LHCN-M2 (cell line): ENCODE data around the gene SLC22A15. TPM values are rescaled to one million over a fixed set of nuclear protein-coding genes. Genes with fewer than 3 reads are reported as not detected.
"Not testable (repeated sequence)": the region's sequence is repeated elsewhere in the genome, so short reads cannot be mapped to it uniquely, and the experiment has no call there.

Experiments used
- DNase-seq: peaks from one replicate; pipeline ENCODE4 v3.0.0-alpha.2; 2012; ENCODE audit warnings: low read depth
- total RNA-seq: library from RNA; depleted of rRNA; stranded (reverse); fragments of >200 nt; gene quantifications from 2 replicates; pipeline ENCODE4 v1.2.3, GENCODE V29; 2014

SLC22A15 gene
- total RNA-seq, 1 experiment from 2014 or later = 4.6 TPM

DNA sequence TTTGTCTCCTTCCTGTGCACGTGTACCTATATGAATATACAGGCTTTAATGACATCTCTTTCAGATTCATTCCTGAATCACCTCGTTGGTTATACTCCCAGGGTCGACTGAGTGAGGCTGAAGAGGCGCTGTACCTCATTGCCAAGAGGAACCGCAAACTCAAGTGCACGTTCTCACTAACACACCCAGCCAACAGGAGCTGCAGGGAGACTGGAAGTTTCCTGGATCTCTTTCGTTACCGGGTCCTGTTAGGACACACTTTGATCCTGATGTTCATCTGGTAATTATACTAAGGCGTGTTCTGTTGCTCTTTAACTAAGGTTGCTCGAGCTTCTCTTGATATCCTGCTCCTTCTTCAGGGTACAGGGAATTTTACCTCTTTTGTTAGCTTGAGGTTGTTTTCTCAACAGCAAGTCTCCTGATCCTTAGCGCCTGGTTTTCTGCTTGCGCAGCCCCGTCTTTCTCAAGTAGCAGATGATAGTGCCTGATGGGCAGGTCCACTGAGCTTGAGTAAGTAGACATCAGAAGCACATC is 55.1 kb downstream of the SLC22A15 start:
- DNase-seq = no peak

DNA sequence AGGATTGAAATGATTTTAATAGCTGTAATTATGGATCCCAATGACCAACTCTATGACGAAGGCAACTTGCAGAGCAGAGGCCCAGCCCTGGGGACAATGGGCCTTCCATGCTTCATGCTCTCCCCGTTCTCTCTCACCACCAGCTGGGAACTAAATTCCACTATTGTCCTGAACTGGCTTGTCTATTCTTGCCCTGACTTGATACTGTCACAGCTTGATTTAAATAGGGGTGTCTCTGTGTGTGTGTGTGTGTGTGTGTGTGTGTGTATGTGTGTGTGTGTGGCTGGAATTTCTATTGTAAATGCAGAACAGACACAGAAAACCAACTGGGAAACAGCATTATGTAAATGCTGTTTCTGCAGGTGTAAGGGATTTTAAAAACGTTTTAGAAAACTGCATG is 57.0 kb downstream of the SLC22A15 start:
- DNase-seq = no peak

DNA sequence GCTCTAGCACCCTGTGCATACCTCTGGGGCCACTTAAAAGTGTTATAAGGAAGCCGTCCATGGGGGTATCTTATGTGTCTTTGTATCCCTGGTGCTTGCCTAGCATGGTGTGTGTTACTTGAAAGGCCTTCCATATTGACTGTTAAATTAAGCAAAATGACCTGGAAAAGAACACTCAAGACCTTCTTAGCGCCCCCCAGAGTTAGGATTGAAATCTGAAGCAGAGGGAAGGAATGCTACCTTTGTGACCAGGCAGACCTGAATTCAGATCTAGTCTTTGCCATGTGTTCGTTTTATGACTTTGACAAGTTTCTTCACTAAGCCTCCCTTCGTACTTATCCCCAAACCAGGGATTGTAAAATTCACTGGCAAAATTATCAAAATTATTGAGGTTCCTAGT is 59.9 kb downstream of the SLC22A15 start:
- no peak for DNase-seq

DNA sequence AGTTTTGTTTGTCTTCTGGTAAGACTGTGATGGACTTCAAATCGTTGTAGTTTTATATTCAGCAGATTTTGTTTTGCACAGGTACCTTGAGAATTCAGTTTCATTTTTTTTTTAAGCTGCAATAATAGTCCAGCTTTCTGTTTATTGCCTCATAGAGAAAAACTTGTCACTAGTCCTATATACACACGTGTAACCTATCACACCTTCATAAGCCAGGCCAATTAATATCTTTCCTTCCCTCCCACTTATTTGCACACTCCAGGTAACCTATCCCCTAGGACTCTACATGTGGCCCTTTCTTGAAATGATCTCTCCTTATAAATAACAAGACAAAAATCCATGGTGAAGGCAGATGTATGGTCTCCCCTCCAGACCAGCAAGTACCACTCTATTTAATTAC is 62.4 kb downstream of the SLC22A15 start:
- no peak for DNase-seq

DNA sequence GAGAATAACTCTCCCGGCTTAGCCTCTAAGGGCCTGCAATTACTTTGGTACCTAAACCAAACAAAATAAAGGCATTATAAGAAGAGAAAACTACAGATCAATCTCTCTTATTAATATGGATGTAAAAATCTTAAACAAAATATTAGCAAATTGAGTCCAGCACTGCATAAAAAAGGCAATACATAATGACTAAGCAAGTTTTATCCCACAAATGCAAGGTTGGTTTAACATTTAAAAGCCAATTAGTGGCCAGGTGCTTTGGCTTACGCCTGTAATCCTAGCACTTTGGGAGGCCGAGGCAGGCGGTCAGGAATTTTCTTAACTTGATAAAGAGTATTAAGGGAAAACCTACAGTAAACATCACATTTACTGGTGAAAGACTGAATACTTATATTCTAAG is 67.8 kb downstream of the SLC22A15 start:
- no peak for DNase-seq

DNA sequence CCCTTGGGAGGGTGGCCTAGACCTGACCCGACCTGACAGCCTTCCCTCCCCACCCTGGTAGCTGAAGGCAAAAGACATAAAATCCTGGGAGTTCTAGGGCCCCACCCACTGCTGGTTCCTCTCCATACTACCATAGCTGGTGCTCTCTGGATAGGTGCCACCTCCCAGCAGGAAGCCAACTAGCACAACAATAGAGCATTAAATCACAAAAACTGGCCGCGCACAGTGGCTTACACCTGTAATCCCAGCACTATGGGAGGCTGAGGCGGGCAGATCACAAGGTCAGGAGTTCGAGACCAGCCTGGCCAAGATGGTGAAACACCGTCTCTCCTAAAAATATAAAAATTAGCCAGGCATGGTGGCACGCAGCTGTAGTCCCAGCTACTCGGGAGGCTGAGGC is 70.6 kb downstream of the SLC22A15 start:
- not testable (repeated sequence) for DNase-seq

DNA sequence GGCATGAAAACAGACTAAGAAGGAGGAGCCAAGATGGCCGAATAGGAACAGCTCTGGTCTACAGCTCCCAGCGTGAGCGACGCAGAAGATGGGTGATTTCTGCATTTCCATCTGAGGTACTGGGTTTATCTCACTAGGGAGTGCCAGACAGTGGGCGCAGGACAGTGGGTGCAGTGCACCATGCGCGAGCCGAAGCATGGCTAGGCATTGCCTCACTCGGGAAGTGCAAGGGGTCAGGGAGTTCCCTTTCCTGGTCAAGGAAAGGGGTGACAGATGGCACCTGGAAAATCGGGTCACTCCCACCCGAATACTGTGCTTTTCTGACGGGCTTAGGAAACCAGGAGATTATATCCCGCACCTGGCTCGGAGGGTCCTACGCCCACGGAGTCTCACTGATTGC is 75.6 kb downstream of the SLC22A15 start:
- DNase-seq = not testable (repeated sequence)

DNA sequence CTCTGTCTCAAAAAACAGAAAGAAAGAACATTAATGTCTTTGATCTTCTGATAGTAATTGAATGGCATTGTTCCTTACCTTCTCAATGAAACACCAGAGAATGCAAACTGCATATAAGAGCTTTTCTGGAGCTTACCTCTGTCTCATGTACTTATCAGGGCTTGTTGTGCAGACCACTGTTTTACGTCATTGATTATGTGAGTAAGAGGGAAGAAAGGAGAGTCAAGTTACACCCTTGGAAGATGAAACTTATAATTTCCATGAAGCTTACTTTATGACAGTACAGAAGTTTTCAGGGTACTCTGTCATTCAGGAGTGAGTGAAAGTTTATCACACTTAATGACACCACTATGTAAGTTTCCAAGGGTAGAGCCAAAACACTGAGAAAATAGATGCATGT is 85.9 kb downstream of the SLC22A15 start:
- no peak for DNase-seq

DNA sequence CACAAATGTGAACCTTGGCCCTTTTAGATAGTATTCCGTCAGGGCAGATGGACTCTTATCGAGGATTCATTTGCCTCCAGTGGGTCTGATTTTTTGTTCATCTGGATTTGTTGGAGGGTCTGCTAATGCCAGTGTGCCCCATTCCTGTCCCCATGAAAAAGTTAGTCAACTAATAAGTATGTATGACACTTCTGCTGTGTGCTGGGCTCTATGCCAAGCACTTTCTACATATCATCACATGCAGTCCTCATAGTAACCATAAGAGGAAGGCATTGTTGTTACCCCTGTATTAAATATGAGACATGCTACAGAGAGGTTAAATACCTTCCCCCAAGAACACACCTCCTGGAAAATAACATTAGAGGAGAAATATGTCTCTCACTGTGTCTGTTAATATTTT is 88.3 kb downstream of the SLC22A15 start:
- DNase-seq = peak; percentile 56

DNA sequence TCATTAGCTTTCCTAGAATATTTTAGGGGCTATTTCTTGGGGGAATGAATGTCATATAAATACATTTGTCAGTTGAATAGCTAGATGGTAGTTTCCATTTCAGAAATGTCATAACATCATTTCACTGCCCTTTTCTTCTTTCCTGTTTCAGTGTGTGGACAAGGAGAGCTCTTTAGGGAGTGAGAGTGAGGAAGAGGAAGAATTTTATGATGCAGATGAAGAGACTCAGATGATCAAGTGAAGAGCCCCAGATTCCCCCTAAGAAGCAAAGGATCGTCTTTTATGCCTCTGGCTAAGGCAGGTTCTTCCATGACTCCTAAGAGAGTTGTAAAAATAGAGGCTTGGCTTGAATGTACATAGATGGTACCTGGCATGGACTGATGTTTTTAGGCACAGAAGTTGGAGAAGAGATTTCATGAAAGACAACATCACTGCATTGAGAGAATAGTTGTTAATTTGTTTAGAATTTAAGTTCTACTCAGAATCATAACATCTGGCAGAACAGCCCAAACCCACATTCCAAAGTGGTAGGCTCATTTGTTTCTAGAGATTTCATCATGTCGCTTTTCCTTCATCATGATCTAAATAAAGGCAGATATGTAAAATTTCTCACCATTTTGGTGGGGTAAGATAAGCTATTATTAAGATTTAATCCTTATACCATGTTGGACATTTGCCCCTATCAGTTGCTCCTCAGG is 90.7 kb downstream of the SLC22A15 start:
- DNase-seq = peak; percentile 86

DNA sequence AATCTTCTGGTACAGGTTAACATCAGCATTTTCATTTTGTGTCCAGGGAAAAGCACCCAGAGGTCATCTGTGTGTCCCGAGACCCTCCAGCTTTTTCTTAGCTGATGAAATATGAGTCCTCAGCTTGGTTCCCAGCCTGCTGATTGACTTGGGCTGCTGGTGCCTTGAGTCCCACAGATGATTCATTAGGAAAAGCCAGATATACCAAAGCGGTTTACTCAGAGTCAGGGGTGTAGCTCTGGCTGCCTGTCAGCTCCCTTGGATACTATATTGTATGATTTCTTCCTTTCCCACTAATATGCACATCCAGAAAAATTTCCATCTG is 91.2 kb downstream of the SLC22A15 start:
- DNase-seq = peak; percentile 99

DNA sequence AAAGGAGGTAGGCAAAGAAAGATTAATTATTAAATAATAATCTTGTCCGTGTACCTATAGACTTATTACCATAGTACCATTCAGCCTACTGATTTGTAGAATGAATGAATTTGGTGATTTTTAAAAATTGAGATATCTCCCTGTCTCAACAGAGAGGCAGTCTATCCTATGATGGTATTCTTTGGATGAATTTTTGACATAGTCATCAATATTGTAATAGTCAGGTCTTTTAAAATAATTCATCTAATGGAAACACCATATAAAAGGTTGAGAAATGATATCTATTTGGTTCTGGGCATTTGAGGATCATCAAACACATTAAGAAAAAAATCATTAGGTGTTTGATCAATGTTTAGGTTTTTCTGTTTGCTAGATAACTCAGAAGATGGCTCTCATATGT is 99.3 kb downstream of the SLC22A15 start:
- DNase-seq = no peak

DNA sequence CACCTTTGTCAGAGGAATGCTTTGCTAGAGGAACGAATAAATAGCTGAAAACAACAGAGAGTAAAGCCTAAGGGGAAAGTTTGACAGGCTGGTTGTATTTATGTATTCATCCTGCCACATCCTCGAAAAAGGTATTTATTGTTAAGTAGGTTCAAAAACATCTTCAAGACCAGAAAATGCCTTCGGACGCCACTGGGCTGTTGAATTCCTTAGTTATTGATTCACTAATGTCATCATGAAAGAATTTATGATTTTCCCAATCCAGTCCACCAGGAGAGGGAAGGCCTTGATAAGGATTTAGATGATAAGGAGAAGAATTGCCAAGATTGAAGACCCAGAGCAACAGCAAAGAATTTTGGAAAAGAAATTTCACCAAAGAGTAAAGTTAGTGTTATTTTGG is 99.7 kb downstream of the SLC22A15 start:
- DNase-seq = no peak

DNA sequence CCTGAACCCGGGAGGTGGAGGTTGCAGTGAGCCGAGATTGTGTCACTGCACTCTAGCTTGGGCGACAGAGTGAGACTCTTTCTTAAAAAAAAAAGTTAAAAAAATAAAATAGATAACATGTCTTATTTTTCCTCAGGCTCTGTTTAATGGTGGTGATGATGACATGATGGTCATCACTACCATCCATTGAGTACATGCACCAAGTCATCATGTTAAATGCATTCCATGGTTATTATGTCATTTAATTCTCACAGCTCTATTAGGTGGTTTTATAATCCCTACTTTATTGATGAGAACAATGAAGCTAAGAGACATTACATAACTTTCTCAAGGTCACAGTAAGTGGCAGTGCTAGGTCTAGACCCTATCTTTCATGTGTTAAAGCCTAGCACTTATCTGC is 100.5 kb downstream of the SLC22A15 start:
- no peak for DNase-seq

DNA sequence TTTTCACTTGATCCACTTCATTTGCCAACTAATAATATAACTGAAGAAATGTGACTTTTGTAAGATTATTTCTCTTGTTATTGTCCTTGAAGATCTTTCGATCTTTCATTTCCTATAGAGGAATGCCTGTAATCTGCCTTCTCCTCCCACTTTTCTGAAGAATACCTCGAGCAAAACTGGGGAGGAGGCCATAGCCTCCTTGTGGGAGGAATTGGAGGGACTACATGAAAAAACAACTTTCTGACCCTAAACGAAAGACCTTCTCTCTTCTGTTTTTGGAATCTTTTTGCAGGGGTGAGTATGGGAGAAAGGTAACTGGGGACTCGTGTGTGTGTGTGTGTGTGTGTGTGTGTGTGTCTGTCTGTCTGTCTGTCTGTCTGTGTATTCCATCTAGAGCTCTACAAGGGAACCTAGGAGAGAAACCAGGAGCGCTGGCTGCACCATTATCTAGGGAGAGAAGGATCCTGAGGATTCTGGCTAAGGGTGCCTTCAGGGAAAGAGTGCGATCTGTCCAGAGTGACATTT is 102.4 kb downstream of the SLC22A15 start:
- DNase-seq = no peak

DNA sequence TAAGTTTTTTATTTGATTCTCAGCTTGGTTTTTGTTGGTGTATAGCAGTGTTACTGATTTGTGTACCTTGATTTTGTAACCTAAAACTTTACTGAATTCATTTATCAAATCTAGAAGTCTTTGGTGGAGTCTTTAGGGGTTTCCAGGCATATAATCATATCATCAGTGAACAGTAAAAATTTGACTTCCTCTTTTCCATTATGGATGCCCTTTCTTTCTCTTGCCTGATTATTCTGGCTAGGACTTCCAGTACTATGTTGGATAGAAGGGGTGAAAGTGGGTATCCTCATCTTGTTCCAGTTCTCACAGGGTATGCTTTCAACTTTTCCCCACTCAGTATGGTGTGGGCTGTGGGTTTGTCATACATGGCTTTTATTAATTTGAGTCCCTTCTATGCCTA is 111.3 kb downstream of the SLC22A15 start:
- DNase-seq = no peak

DNA sequence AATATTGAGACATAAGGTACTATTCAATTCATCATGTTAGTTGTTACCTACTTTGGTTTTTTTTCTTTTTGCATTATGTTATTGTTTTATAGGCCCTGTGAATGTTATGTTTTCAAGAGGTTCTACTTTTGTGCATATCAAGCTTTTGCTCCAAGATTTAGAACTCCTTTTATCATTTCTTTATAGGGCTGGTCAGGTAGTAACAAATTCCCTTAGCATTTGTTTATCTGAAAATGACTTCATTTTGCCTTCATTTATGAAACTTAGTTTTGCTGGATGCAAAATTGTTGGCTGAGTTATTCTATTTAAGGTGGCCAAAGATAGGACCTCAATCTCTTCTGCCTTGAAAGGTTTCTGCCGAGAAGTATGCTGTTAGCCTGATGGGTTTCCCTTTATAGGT is 113.6 kb downstream of the SLC22A15 start:
- no peak for DNase-seq

DNA sequence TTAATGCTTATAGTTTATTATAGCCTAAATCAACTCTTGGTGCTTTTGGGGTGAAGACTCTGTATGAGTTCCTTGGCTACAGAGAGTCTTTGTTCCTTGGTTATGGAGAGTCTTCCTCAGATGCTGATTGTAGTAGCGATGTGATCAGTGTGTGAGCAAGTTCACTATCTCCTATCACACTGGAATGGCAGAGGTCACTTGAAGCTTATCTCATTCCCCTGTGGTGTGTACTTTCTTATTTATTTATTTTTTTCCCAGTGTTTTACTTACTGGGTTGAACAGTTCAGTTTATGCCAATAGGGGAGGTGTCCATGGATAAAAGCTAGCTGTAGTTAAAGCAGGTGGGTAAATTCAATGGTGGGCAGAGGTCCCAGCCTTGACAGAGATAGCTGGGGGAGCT is 114.8 kb downstream of the SLC22A15 start:
- DNase-seq = no peak

DNA sequence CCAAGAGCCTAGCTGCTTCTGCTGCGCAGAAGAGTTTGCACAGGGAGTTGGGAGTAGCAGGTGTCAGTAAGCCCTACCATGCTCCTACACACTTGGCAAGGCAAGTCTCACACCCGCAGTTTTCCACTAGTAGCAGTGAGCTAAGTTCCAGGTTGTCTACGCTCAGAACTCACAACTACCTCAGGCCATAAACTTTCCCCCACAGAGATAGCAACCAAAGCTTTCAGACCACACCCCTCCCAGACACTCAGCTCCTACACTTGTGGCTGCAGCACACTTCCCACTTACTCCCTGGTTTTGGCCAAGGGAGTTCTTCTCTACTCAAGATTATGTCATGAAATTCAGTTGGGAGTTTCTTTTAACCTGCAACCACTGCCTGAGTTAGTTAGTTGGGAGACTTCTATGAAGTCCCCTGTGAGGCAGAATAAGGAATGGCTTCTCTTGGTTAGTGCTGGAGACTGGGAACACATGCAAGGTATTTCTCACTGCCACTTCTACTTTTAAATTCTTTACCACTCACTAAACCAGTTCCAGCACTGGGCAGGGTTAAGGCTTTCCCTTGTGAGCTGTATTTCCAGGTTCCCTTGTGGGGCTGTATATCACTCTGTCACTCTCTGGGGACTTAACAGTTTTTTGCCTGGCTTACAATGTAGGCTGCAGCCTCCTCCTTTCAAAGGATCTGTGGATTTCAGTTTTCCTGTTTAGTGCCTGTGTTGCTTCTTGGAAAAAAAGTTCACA is 116.6 kb downstream of the SLC22A15 start:
- DNase-seq = no peak

DNA sequence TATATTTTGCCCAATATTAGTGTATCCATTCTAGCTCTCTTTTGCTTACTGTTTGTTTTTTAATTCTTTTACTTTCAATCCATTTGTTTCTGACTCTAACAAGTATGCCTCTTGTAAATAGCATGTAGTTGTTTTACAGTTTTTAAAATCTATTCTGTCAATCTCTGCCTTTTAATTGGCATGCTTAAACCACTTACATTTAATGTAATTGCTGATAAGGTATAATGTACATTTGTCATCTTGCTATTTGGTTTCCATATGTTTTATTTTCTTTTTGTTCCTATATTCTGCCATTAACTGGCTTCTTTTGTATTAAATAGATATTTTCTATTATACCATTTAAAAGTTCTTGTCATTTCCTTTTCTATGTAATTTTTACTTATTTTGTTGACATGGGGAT is 118.7 kb downstream of the SLC22A15 start:
- no peak for DNase-seq

DNA sequence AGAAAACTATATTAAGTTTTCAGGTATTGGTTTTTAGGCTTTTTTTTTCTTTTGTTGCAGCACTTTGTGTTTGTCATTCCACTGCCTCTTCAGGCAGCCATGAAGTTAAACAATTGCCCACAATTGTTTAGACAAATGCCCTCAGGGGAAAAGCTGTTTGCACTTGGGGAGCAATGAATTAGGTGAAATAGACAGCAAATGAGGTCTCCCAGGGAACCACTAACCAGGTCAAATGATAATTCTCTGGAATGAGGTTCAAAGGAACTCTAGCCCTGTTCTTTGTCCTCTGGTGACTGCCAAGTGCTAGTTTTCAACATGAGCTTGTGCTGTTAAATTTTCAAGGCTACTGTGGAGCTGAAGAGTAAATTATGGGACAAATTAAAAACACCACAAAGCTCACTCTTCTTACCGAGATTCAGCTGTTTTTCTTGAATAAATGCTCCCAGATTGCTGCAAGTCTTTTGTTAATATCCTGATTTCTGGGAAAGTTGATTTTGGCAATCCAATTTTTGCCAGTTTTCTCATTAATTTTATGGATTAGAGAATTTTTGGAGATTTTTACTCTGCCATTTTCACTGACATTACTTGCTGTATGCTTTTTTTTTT is 119.8 kb downstream of the SLC22A15 start:
- no peak for DNase-seq

DNA sequence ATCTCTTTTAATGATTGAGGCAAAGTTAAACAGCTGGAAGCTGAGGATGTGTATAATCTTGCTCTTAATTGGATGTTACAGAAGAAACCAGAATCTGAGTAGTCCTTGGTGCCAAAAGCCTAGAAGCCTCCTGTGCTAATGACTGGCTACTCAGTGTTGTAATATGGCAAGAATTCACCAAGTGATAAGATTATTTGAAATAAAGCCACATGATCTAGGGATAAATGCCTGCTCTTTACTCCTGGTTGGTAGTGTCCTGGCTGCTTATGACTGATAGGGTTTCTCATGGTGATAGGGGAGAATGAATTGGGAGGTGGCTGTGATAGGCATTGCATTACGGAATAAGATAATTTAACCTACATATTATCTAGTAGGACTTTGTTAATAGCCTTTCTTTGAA is 121.3 kb downstream of the SLC22A15 start:
- DNase-seq = no peak

DNA sequence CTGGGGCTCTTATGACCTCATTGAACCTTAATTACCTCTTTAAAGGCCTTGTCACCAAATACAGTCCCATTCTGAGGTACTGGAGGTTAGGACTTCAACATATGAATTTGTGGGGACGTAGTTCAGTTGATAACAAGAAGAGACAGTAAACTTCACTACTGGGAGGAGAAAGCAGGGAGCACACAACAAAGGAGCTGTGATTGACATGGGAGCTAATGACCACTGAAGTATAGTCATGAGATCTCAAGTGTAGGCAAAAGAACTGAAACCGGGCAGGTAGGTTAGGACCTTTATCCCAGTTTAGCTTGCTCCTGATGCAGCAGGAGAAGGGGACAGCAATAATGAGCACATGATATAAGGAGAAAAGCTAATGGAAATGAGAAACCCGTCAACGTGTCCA is 123.1 kb downstream of the SLC22A15 start:
- no peak for DNase-seq
